Measurements from ENCODE around the gene PAGE4.

PAGE4 gene

GRCh38 chrX:49876750-49877149, 47.6 kb downstream of the PAGE4 start:
- DNase-seq (ENCODE audit: low spot score) = peak; percentile 45

DNA sequence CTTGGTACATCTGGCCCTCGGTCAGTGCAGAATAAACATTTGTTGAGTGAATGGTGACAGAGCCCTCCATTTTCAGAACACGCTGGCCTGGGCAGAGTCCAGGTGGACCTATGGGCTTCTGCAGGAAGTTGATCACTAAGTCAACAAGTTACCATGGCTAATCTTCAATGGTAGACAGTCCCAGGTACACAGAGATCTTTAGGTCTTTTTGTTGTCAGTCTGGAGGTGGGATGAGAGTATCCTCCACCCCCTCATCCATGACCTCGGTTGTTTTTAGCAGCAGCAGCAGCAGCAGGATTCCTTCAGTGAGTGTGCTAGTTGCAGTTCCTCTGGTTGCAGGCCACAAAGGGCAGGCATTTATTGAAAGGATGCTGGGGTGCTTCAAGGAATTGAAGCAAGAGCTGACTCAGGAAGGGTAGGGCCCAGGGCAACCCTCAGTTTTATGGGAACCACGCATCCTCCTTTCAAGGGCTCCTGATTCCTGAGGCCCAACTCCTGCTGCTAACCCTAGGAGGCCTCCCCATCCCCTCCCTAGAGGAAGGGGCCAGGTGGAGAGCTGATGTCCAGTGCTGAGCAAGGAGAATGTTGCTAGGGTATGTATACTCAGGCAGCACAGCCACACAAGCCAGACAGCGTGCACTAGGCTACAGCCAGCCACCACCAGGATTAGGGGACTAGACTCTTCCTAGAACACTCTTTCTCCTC, 48.4 kb downstream of the PAGE4 start:
- DNase-seq (ENCODE audit: low spot score) = no peak

DNA sequence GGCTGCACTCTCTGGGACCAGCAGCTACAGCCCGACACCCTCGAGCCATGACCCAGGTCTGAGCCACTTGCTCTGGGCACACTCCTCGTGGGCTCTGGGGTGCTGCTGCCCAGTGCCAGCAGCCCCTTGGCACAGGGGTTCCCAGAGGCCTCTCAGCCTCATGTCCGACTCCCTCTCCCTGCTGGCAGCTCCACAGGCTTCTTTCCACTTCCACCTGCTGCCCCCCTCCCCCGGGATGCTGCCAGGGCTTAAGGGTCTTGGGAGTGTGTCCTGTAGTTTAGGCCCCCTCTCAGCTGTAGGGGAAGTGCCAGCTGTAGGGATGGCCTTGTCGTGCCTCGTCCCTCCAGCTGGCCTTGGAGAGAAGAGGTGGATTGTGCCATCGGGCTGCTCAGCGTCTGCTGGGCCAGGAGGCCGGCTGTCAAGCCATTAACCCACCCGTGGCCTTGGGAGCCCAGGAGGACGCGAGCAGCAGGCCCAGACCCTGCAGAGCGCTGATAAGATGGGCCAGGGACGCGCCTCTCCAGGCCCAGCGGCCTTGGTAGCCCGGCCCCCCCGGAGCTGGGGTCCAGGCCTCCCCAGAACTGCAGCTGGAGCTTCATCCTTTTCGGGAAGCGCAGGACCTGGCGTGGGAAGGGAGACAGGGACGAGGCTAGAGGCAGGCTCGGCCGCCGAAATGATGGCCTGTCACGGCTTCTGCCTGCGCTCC, 49.2 kb downstream of the PAGE4 start:
- DNase-seq (ENCODE audit: low spot score) = no peak

GRCh38 chrX:49878834-49879655, 49.9 kb downstream of the PAGE4 start, which contains the start of gene USP27X:
USP27X (plus strand) TSS chrX:49879484; CDS start chrX:49880308, 824 bp downstream.
- DNase-seq (ENCODE audit: low spot score) = peak; percentile 81

- DNase-seq (ENCODE audit: low spot score) = no peak
These were observed 50.7 kb downstream of the PAGE4 start for GRCh38 chrX:49879656-49880277.

DNA sequence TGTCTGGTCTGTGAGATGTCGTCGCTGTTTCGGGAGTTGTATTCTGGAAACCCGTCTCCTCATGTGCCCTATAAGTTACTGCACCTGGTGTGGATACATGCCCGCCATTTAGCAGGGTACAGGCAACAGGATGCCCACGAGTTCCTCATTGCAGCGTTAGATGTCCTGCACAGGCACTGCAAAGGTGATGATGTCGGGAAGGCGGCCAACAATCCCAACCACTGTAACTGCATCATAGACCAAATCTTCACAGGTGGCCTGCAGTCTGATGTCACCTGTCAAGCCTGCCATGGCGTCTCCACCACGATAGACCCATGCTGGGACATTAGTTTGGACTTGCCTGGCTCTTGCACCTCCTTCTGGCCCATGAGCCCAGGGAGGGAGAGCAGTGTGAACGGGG, 51.6 kb downstream of the PAGE4 start:
- no peak for DNase-seq (ENCODE audit: low spot score)

Measured in CD4-positive, alpha-beta T cell treated with Interleukin-2 at 100 ng/mL for 4 hours (primary cell).